Liver (tissue), 9 donors: ENCODE measurements around the gene NUP54. TPM values are rescaled to one million over a fixed set of nuclear protein-coding genes. Genes with fewer than 3 reads are reported as not detected.

Experiments used
- DNase-seq: peaks from one replicate; pipeline ENCODE4 v3.0.0-alpha.2; 2017; ENCODE audit warnings: low spot score
- H3K27ac ChIP-seq, 2 donors: one replicate each; pipeline ENCODE4 v1.7.0; 2013; ENCODE audit warnings: inconsistent platforms in 2 of 2, low read length in 2 of 2, control low read depth in 1 of 2, low read depth in 1 of 2, mild to moderate bottlenecking in 1 of 2
- H3K27me3 ChIP-seq, 4 donors: one replicate each; pipeline versions ENCODE4 v1.6.1 to v1.7.0; 2013; ENCODE audit warnings: low read length in 3 of 4, inconsistent platforms in 1 of 4, mild to moderate bottlenecking in 1 of 4, moderate library complexity in 1 of 4; ENCODE audit not compliant: control insufficient read depth in 4 of 4, insufficient read depth in 4 of 4
- H3K36me3 ChIP-seq, 4 donors: one replicate each; pipeline versions ENCODE4 v1.6.1 to v1.7.0; 2013; ENCODE audit warnings: low read length in 3 of 4, mild to moderate bottlenecking in 3 of 4, low read depth in 1 of 4, moderate library complexity in 1 of 4; ENCODE audit not compliant: control insufficient read depth in 4 of 4, insufficient read depth in 3 of 4
- H3K4me1 ChIP-seq, 4 donors: one replicate each; pipeline versions ENCODE4 v1.6.1 to v1.7.0; 2013; ENCODE audit warnings: low read length in 3 of 4, mild to moderate bottlenecking in 3 of 4, moderate library complexity in 1 of 4; ENCODE audit not compliant: control insufficient read depth in 4 of 4, insufficient read depth in 4 of 4
- H3K4me3 ChIP-seq, 3 donors: one replicate each; pipeline versions ENCODE4 v1.6.1 to v1.7.0; 2013; ENCODE audit warnings: low read length in 3 of 3, control low read depth in 1 of 3, low read depth in 1 of 3, mild to moderate bottlenecking in 1 of 3
- H3K9ac ChIP-seq, 2 donors: one replicate each; pipeline ENCODE4 v1.7.0; 2013; ENCODE audit warnings: low read length in 2 of 2, mild to moderate bottlenecking in 2 of 2, moderate library complexity in 2 of 2, control low read depth in 1 of 2, low read depth in 1 of 2
- H3K9me3 ChIP-seq, 4 donors: one replicate each; pipeline versions ENCODE4 v1.6.1 to v1.7.0; 2013; ENCODE audit warnings: low read length in 3 of 4; ENCODE audit not compliant: control insufficient read depth in 4 of 4
- ATF3 ChIP-seq: IDR thresholded peaks from 2 replicates; pipeline ENCODE4 v1.6.1; 2016; ENCODE audit warnings: antibody characterized with exemption
- CTCF ChIP-seq: fragments of 150-350 bp; IDR thresholded peaks from 2 replicates; pipeline ENCODE4 v1.5.1; 2017; ENCODE audit warnings: improper control_type of control experiment, low read depth, low read length; ENCODE audit not compliant: missing input control
- EGR1 ChIP-seq, 2 donors: IDR thresholded peaks; 2 replicates each; pipeline ENCODE4 v1.6.1; 2016 to 2018; ENCODE audit warnings: antibody characterized with exemption in 2 of 2, low read depth in 2 of 2
- FOXA1 ChIP-seq: IDR thresholded peaks from 2 replicates; pipeline ENCODE4 v1.6.1; 2016; ENCODE audit warnings: antibody characterized with exemption
- FOXA2 ChIP-seq: IDR thresholded peaks from 2 replicates; pipeline ENCODE4 v1.6.1; 2016; ENCODE audit warnings: antibody characterized with exemption
- GABPA ChIP-seq, 2 donors: IDR thresholded peaks in 1 of 2; conservative IDR thresholded peaks in 1 of 2; 2 replicates each; pipeline ENCODE4 v1.6.1; 2016; ENCODE audit warnings: antibody characterized with exemption in 2 of 2, mild to moderate bottlenecking in 1 of 2, moderate library complexity in 1 of 2
- HNF4A ChIP-seq, 2 donors: conservative IDR thresholded peaks; 2 replicates each; pipeline ENCODE4 v1.6.1; 2016; ENCODE audit warnings: antibody characterized with exemption in 2 of 2, mild to moderate bottlenecking in 2 of 2
- HNF4G ChIP-seq: IDR thresholded peaks from 2 replicates; pipeline ENCODE4 v1.6.1; 2016; ENCODE audit warnings: antibody characterized with exemption
- JUND ChIP-seq, 2 donors: IDR thresholded peaks; 2 replicates each; pipeline ENCODE4 v1.6.1; 2016; ENCODE audit warnings: antibody characterized with exemption in 2 of 2
- MAX ChIP-seq: IDR thresholded peaks from 2 replicates; pipeline ENCODE4 v1.6.1; 2016; ENCODE audit warnings: antibody characterized with exemption
- NR2F2 ChIP-seq: IDR thresholded peaks from 2 replicates; pipeline ENCODE4 v1.6.1; 2016; ENCODE audit warnings: antibody characterized with exemption
- RAD21 ChIP-seq, 2 donors: IDR thresholded peaks; 2 replicates each; pipeline ENCODE4 v1.6.1; 2016; ENCODE audit warnings: antibody characterized with exemption in 2 of 2, mild to moderate bottlenecking in 2 of 2
- REST ChIP-seq: IDR thresholded peaks from 2 replicates; pipeline ENCODE4 v1.6.1; 2016; ENCODE audit warnings: antibody characterized with exemption, mild to moderate bottlenecking
- RXRA ChIP-seq, 2 donors: IDR thresholded peaks; 2 replicates each; pipeline ENCODE4 v1.6.1; 2017 to 2018; ENCODE audit warnings: antibody characterized with exemption in 2 of 2, mild to moderate bottlenecking in 1 of 2
- SP1 ChIP-seq: IDR thresholded peaks from 2 replicates; pipeline ENCODE4 v1.6.1; 2018; ENCODE audit warnings: antibody characterized with exemption, mild to moderate bottlenecking
- TAF1 ChIP-seq: conservative IDR thresholded peaks from 2 replicates; pipeline ENCODE4 v1.6.1; 2016; ENCODE audit warnings: antibody characterized with exemption, mild to moderate bottlenecking
- YY1 ChIP-seq: IDR thresholded peaks from 2 replicates; pipeline ENCODE4 v1.6.1; 2016; ENCODE audit warnings: antibody characterized with exemption, mild to moderate bottlenecking
- ZBTB33 ChIP-seq: IDR thresholded peaks from 2 replicates; pipeline ENCODE4 v1.6.1; 2016; ENCODE audit warnings: antibody characterized with exemption
- WGBS: extraction: QIAGEN DNeasy Blood & Tissue Kit; methylation state at CpG from one replicate; pipeline ENCODE4 v1.1.7; 2013; 5-methylcytosine and 5-hydroxymethylcytosine counted together
- polyA plus RNA-seq, 2 donors: library from polyadenylated mRNA; stranded (reverse) in 1 of 2; unstranded in 1 of 2; fragments of 200-250 nt in 1 of 2; fragments of >200 nt in 1 of 2; fragmentation: Nextera tagmentation in 1 of 2; extraction: Ambion mirVana in 1 of 2; gene quantifications; one replicate each; pipeline versions ENCODE4 v1.2.1 to v1.2.3, GENCODE V29; 2013 to 2015
- total RNA-seq, 2 donors: library from RNA; depleted of rRNA; stranded (reverse); fragments of >200 nt; gene quantifications; one replicate each; pipeline ENCODE4 v1.2.3, GENCODE V29; 2014
- donor health status: healthy.
- donor health status: healthy.
- donor health status: healthy.
- donor health status: healthy.
- donor health status: healthy.

The NUP54 gene
- total and polyA plus RNA-seq, 4 donors = 8.3 to 29.3 (median 16.5) TPM

- H3K4me3 ChIP-seq = no peak overlapping the region
- H3K27ac ChIP-seq = no peak overlapping the region
- no peaks in the 10 kb centered on the region for H3K27me3 ChIP-seq
- no peak overlapping the region for H3K9ac ChIP-seq
- no peak for DNase-seq
- 98% methylated on average over 3 of the region's 3 CpGs for WGBS
- no peak for TF ChIP-seq RAD21 (IDR thresholded peaks at IDR 0.05)
- no peak for TF ChIP-seq RXRA (IDR thresholded peaks at IDR 0.05)
- TF ChIP-seq CTCF = no peak
- no peak for TF ChIP-seq JUND (IDR thresholded peaks at IDR 0.05)
- no peak for TF ChIP-seq ATF3
- no peak for TF ChIP-seq TAF1
- TF ChIP-seq NR2F2 = no peak
- no peak for TF ChIP-seq MAX
- no peak for TF ChIP-seq HNF4G
- TF ChIP-seq FOXA2 = no peak
- TF ChIP-seq HNF4A (conservative IDR thresholded peaks at IDR 0.05) = no peak
- no peak for TF ChIP-seq REST
- TF ChIP-seq GABPA (IDR thresholded peaks at IDR 0.05 in 1 of 2, conservative IDR thresholded peaks at IDR 0.05 in 1 of 2) = no peak
- no peak for TF ChIP-seq ZBTB33
- no peaks in the 10 kb centered on the region for H3K4me1 ChIP-seq
- H3K36me3 ChIP-seq = no peaks in the 10 kb centered on the region
- no peaks in the 10 kb centered on the region for H3K9me3 ChIP-seq
Observed at GRCh38 chr4:76096076-76096475, 52.1 kb downstream of the NUP54 start.

GRCh38 chr4:76095568-76095967, 52.6 kb downstream of the NUP54 start:
- H3K36me3 ChIP-seq = no peaks in the 10 kb centered on the region
- DNase-seq = no peak
- H3K27me3 ChIP-seq = no peaks in the 10 kb centered on the region
- no peak overlapping the region for H3K4me3 ChIP-seq
- no peak overlapping the region for H3K27ac ChIP-seq
- no peaks in the 10 kb centered on the region for H3K4me1 ChIP-seq
- no peaks in the 10 kb centered on the region for H3K9me3 ChIP-seq
- no peak overlapping the region for H3K9ac ChIP-seq
- TF ChIP-seq EGR1 (IDR thresholded peaks at IDR 0.05; ENCODE audit: low read depth in 2 of 2) (no peak), FOXA2 (no peak), FOXA1 (no peak), ATF3 (no peak), CTCF (no peak), RAD21 (IDR thresholded peaks at IDR 0.05) (no peak), MAX (no peak), NR2F2 (no peak), JUND (IDR thresholded peaks at IDR 0.05) (no peak), GABPA (IDR thresholded peaks at IDR 0.05 in 1 of 2, conservative IDR thresholded peaks at IDR 0.05 in 1 of 2) (no peak), SP1 (no peak), HNF4G (no peak), YY1 (no peak), HNF4A (conservative IDR thresholded peaks at IDR 0.05) (no peak), RXRA (IDR thresholded peaks at IDR 0.05) (no peak), ZBTB33 (no peak)
